GM12874 (cell line): ENCODE results near the gene HEPACAM.

Experiments
- CTCF ChIP-seq: IDR thresholded peaks from 2 replicates; pipeline ENCODE4 v1.5.1; 2011; ENCODE audit warnings: low read depth, mild to moderate bottlenecking, control low read depth, low read length, moderate library complexity; ENCODE audit not compliant: insufficient read depth

The HEPACAM gene

GRCh38 chr11:124898263-124898680, 37.6 kb downstream of the HEPACAM start:
- no peak for TF ChIP-seq CTCF

DNA sequence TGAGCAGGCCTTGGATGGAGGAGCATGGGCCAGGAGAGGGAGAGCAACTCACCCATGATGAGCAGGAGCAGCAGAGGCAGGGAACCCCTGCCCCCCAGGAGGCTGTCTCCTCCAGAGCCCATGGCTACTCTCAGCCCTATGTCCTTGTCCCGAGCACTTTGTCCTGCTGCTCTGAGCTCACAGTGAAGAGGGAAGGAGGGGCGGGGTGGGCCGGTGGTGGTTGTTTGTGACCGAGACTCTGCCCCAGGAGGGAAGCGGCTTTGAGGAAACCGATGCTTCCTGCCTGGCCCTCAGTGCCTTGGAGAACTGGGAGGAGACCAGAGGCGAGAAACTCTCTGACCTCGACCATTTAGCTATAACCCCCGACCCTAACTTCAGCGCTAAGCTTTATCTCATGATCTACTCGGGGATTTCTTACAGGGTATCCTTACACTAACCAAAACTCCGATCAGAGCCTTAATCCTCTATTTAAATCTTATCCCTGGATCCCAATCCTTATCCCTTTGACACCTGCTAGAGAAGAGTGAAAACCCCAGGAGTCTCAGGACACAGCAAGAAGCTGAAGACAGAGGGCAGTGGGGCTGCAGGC, 38.1 kb downstream of the HEPACAM start, which contains the start of gene ROBO4:
TSS of gene ROBO4 (minus strand) at position 192 of the 589 bp plus-strand sequence. CDS start at position 122, 70 bp downstream.
- TF ChIP-seq CTCF, result no peak

GRCh38 chr11:124896821-124897391, 38.9 kb downstream of the HEPACAM start:
- TF ChIP-seq CTCF, result no peak

GRCh38 chr11:124896071-124896750, 39.6 kb downstream of the HEPACAM start:
- TF ChIP-seq CTCF, result no peak

DNA sequence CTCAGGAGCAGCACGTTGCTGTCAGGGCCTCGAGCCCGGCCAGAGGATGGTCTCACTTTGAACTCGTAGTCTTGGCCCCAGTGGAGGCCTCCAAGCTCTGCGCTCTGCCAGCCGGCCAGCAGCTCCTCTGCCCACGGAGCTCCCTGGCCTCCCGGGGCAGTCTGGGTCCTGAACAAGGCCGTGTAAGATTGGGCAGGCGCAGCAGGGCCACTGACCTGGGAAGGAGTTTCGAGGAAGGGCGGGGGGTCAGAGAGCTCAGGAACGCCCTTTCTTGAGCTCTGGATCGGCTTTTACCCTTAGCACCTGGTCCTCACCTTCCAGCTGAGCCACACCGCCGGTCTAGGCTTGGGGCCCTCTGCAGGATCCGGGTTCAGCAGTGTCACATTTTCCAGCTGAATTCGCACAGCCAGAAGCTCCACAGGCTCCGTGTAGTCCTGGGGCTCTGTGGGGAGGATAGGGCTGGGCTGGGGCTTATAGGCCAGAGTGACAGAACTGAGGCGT, 40.3 kb downstream of the HEPACAM start:
- TF ChIP-seq CTCF, result no peak

DNA sequence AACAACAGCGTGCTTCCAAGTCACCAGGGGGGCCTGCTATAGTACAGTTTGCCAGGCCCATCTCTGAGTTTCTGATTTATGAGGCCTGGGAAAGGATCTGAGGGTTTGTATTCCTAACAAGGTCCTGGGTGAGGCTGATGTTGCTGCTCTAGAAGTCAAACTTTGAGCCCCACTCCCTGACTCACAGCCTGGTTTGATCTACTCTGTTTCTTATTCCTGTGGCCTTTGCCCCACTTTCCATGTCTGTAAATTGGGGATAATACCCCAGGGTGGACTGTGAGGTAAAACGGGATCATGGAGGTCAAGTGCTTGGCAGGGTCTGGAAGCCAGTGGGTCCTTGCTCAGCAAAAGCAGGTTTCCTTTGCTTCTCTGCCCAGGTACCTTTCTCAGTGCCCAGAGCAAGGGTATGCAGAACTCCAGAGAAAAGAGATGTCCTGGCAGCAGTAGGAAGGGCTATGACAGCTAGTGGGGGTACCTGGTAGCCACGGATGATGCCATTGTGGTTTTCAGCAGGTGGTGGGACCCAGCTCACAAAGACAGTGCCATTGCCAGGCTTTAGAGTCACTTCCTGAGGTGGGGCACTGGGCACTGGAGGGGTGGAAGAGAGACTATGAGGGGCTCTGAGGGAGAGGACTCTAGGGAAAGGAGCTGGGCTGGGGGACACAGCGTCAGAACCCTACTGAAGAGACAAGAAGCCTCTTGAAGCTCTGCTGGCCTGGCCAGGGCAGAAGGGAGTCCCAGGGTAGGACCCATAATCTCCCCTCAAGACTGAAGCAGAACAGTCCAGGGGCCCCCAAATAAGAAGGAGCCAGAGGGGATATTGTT, 41.0 kb downstream of the HEPACAM start:
- no peak for TF ChIP-seq CTCF
